ENCODE results near the gene KRT26. TPM values are rescaled to one million over a fixed set of nuclear protein-coding genes. Genes with fewer than 3 reads are reported as not detected.

The KRT26 gene
- total RNA-seq, 2 experiments from 2014 or later, result not detected

GRCh38 chr17:40801157-40801556 lies 29.2 kb upstream of the KRT26 start:
- Mint-ChIP-seq H3K27ac (no peak overlapping the region), H3K9me3 (no peaks in the 10 kb centered on the region), H3K27me3 (peaks cover 46% of the 10 kb centered on the region), H3K4me3 (no peak overlapping the region), H3K36me3 (ENCODE audit: low read depth) (no peaks in the 10 kb centered on the region), H3K4me1 (ENCODE audit: low read depth) (peaks cover 4% of the 10 kb centered on the region)
- Histone ChIP-seq H3K36me3 (ENCODE audit: insufficient read depth, low read length) (no peaks in the 10 kb centered on the region), H3K27me3 (ENCODE audit: control insufficient read depth in 1 of 2, insufficient read depth in 2 of 2, low read length in 2 of 2) (peaks cover 18 to 61% of the 10 kb centered on the region in 2 experiments), H3K27ac (ENCODE audit: low read depth in 1 of 2, low read length in 2 of 2) (no peak overlapping the region), H3K4me3 (ENCODE audit: low read length) (no peak overlapping the region), H3K9me3 (ENCODE audit: control insufficient read depth in 1 of 2, insufficient read depth in 1 of 2, low read length in 2 of 2) (peaks cover 0 to 4% of the 10 kb centered on the region in 2 experiments), H3K4me1 (ENCODE audit: insufficient read depth, low read length) (no peaks in the 10 kb centered on the region)
- ATAC-seq (ENCODE audit: poor library complexity) (no peak), DNase-seq (no peak)
- TF ChIP-seq, protein P1, sequence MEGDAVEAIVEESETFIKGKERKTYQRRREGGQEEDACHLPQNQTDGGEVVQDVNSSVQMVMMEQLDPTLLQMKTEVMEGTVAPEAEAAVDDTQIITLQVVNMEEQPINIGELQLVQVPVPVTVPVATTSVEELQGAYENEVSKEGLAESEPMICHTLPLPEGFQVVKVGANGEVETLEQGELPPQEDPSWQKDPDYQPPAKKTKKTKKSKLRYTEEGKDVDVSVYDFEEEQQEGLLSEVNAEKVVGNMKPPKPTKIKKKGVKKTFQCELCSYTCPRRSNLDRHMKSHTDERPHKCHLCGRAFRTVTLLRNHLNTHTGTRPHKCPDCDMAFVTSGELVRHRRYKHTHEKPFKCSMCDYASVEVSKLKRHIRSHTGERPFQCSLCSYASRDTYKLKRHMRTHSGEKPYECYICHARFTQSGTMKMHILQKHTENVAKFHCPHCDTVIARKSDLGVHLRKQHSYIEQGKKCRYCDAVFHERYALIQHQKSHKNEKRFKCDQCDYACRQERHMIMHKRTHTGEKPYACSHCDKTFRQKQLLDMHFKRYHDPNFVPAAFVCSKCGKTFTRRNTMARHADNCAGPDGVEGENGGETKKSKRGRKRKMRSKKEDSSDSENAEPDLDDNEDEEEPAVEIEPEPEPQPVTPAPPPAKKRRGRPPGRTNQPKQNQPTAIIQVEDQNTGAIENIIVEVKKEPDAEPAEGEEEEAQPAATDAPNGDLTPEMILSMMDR (IDR thresholded peaks at IDR 0.05), result no peak
- intact Hi-C loops (cut with DNase I, micrococcal nuclease), result loop anchor here (5.0 to 10.0 kb wide), 6 partner anchors 56 to 846 kb away; no protein-coding TSS in a partner anchor
- CTCF ChIA-PET, result no interaction called here
- POLR2A ChIA-PET, result no interaction called here

GRCh38 chr17:40800381-40800780 lies 28.4 kb upstream of the KRT26 start:
- TF ChIP-seq, protein P1 (IDR thresholded peaks at IDR 0.05), result no peak
- Histone ChIP-seq H3K36me3 (ENCODE audit: insufficient read depth, low read length) (no peaks in the 10 kb centered on the region), H3K4me1 (ENCODE audit: insufficient read depth, low read length) (no peaks in the 10 kb centered on the region), H3K9me3 (ENCODE audit: control insufficient read depth in 1 of 2, insufficient read depth in 1 of 2, low read length in 2 of 2) (peaks cover 0 to 4% of the 10 kb centered on the region in 2 experiments), H3K27me3 (ENCODE audit: control insufficient read depth in 1 of 2, insufficient read depth in 2 of 2, low read length in 2 of 2) (peaks cover 20 to 62% of the 10 kb centered on the region in 2 experiments), H3K27ac (ENCODE audit: low read depth in 1 of 2, low read length in 2 of 2) (no peak overlapping the region), H3K4me3 (ENCODE audit: low read length) (no peak overlapping the region)
- H3K36me3 Mint-ChIP-seq (ENCODE audit: low read depth), result no peaks in the 10 kb centered on the region
- H3K4me3 Mint-ChIP-seq, result no peak overlapping the region
- no peak for DNase-seq
- intact Hi-C loops (cut with DNase I, micrococcal nuclease), result loop anchor here (5.0 to 10.0 kb wide), 6 partner anchors 57 to 847 kb away; no protein-coding TSS in a partner anchor
- H3K27me3 Mint-ChIP-seq, result peaks cover 46% of the 10 kb centered on the region
- H3K27ac Mint-ChIP-seq, result no peak overlapping the region
- POLR2A ChIA-PET, result no interaction called here
- no peak for ATAC-seq (ENCODE audit: poor library complexity)
- peaks cover 4% of the 10 kb centered on the region for H3K4me1 Mint-ChIP-seq (ENCODE audit: low read depth)
- CTCF ChIA-PET, result no interaction called here
- H3K9me3 Mint-ChIP-seq, result no peaks in the 10 kb centered on the region

GRCh38 chr17:40799859-40800258 lies 27.9 kb upstream of the KRT26 start, which contains the start of gene KRT28:
TSS of gene KRT28 (minus strand) at chr17:40799959. CDS start at chr17:40799893, 66 bp downstream.
- H3K9me3 Mint-ChIP-seq, result no peaks in the 10 kb centered on the region
- no peak within 1 kb of the TSS for H3K4me3 Mint-ChIP-seq
- POLR2A ChIA-PET, result no interaction called here
- H3K4me3 ChIP-seq (ENCODE audit: low read length), result no peak within 1 kb of the TSS
- H3K27me3 Mint-ChIP-seq, result peaks cover 46% of the 10 kb centered on the region
- H3K4me1 ChIP-seq (ENCODE audit: insufficient read depth, low read length), result no peaks in the 10 kb centered on the region
- H3K36me3 Mint-ChIP-seq (ENCODE audit: low read depth), result no peaks in the 10 kb centered on the region
- ATAC-seq (ENCODE audit: poor library complexity) (no peak), DNase-seq (no peak)
- peaks cover 0 to 4% of the 10 kb centered on the region in 2 experiments for H3K9me3 ChIP-seq (ENCODE audit: control insufficient read depth in 1 of 2, insufficient read depth in 1 of 2, low read length in 2 of 2)
- CTCF ChIA-PET, result no interaction called here
- no peak within 1 kb of the TSS for H3K27ac Mint-ChIP-seq
- TF ChIP-seq, protein P1 (IDR thresholded peaks at IDR 0.05), result no peak
- peaks cover 18 to 61% of the 10 kb centered on the region in 2 experiments for H3K27me3 ChIP-seq (ENCODE audit: control insufficient read depth in 1 of 2, insufficient read depth in 2 of 2, low read length in 2 of 2)
- H3K36me3 ChIP-seq (ENCODE audit: insufficient read depth, low read length), result no peaks in the 10 kb centered on the region
- no peak within 1 kb of the TSS for H3K27ac ChIP-seq (ENCODE audit: low read depth in 1 of 2, low read length in 2 of 2)
- peaks cover 4% of the 10 kb centered on the region for H3K4me1 Mint-ChIP-seq (ENCODE audit: low read depth)
- intact Hi-C loops (cut with DNase I, micrococcal nuclease), result loop anchor here (5.0 to 10.0 kb wide), 6 partner anchors 57 to 847 kb away; no protein-coding TSS in a partner anchor

All from CD4-positive, alpha-beta T cell (primary cell).